Breast epithelium (tissue), 4 donors: Measurements from ENCODE around the gene BFSP2. TPM values are rescaled to one million over a fixed set of nuclear protein-coding genes. Genes with fewer than 3 reads are reported as not detected.

Experiments used
- DNase-seq, 2 donors: peaks; one replicate each; pipeline ENCODE4 v3.0.0-alpha.2; 2019; ENCODE audit warnings: low spot score in 2 of 2
- H3K27ac ChIP-seq, 2 donors: fragments of 200-600 bp; sonication (generic) in 1 of 2; one replicate each; pipeline ENCODE4 v1.5.1; 2016 to 2019; ENCODE audit warnings: mild to moderate bottlenecking in 1 of 2
- H3K27me3 ChIP-seq, 2 donors: fragments of 200-600 bp; sonication (generic) in 1 of 2; one replicate each; pipeline versions ENCODE4 v1.5.1 to v1.6.0; 2017 to 2019; ENCODE audit warnings: control low read depth in 1 of 2, mild to moderate bottlenecking in 1 of 2
- H3K36me3 ChIP-seq: fragments of 200-600 bp; one replicate; pipeline ENCODE4 v1.5.1; 2019
- H3K4me1 ChIP-seq, 2 donors: fragments of 200-600 bp; sonication (generic); one replicate each; pipeline ENCODE4 v1.5.1; 2016 to 2019; ENCODE audit warnings: control low read depth in 1 of 2
- H3K4me3 ChIP-seq, 3 donors: fragments of 200-600 bp; sonication (generic); 1 replicate in 2 of 3; 2 replicates in 1 of 3; pipeline ENCODE4 v1.5.1; 2016 to 2019; ENCODE audit warnings: mild to moderate bottlenecking in 3 of 3, moderate library complexity in 2 of 3
- H3K9me3 ChIP-seq, 2 donors: fragments of 200-600 bp; sonication (generic) in 1 of 2; one replicate each; pipeline ENCODE4 v1.5.1; 2016 to 2019; ENCODE audit warnings: control low read depth in 1 of 2
- CTCF ChIP-seq, 3 donors: fragments of 450-650 bp; IDR thresholded peaks; one replicate each; pipeline ENCODE4 v1.5.1; 2016 to 2017; ENCODE audit warnings: antibody characterized with exemption in 3 of 3, mild to moderate bottlenecking in 3 of 3, moderate library complexity in 3 of 3
- POLR2A ChIP-seq: fragments of 450-650 bp; IDR thresholded peaks from one replicate; pipeline ENCODE4 v1.6.1; 2016; ENCODE audit warnings: antibody characterized with exemption, mild to moderate bottlenecking, moderate library complexity
- POLR2AphosphoS5 ChIP-seq, 3 donors: sonication (generic); formaldehyde crosslinking; IDR thresholded peaks; one replicate each; pipeline ENCODE4 v1.6.1; 2017; ENCODE audit warnings: antibody characterized with exemption in 3 of 3
- intact Hi-C: fragments of 100-400 bp; cut with DNase I; formaldehyde crosslinking; loops from one replicate; pipeline ENCODE4 v1.15.1; 2023; ENCODE audit warnings: low total_unique reads
- total RNA-seq, 3 donors: library from RNA; depleted of rRNA; stranded (reverse); fragments of >200 nt; gene quantifications; one replicate each; pipeline ENCODE4 v1.1.0, GENCODE V29; 2016

Gene BFSP2
- total RNA-seq, 3 donors from 2014 or later = not detected

- Histone ChIP-seq H3K4me3 (no peak overlapping the region), H3K9me3 (no peaks in the 10 kb centered on the region)
- intact Hi-C loops = no loop called here
These were observed 24.5 kb upstream of the BFSP2 start for GRCh38 chr3:133375403-133375745.

GRCh38 chr3:133376810-133377209 lies 23.0 kb upstream of the BFSP2 start:
- H3K4me3 ChIP-seq = no peak overlapping the region
- intact Hi-C loops = no loop called here
- H3K27ac ChIP-seq = no peak overlapping the region
- H3K4me1 ChIP-seq = no peaks in the 10 kb centered on the region
- TF ChIP-seq CTCF (IDR thresholded peaks at IDR 0.05) (no peak), POLR2A (no peak), POLR2AphosphoS5 (IDR thresholded peaks at IDR 0.05) (no peak)
- H3K9me3 ChIP-seq = no peaks in the 10 kb centered on the region
- no peaks in the 10 kb centered on the region for H3K36me3 ChIP-seq
- H3K27me3 ChIP-seq = no peaks in the 10 kb centered on the region
- DNase-seq = no peak

More at GRCh38 chr3:133375403-133375745, 24.5 kb upstream of the BFSP2 start:
- H3K4me1 ChIP-seq = no peaks in the 10 kb centered on the region
- TF ChIP-seq CTCF (IDR thresholded peaks at IDR 0.05) = no peak
- TF ChIP-seq POLR2A = no peak
- no peak for TF ChIP-seq POLR2AphosphoS5 (IDR thresholded peaks at IDR 0.05)
- H3K27ac ChIP-seq = no peak overlapping the region
- no peak for DNase-seq
- H3K27me3 ChIP-seq = no peaks in the 10 kb centered on the region
- no peaks in the 10 kb centered on the region for H3K36me3 ChIP-seq

- H3K4me1 ChIP-seq = no peaks in the 10 kb centered on the region
- no peaks in the 10 kb centered on the region for H3K9me3 ChIP-seq
- H3K36me3 ChIP-seq = no peaks in the 10 kb centered on the region
- H3K27ac ChIP-seq = no peak overlapping the region
- intact Hi-C loops = no loop called here
- DNase-seq = no peak
- H3K4me3 ChIP-seq = no peak overlapping the region
- H3K27me3 ChIP-seq = no peaks in the 10 kb centered on the region
- TF ChIP-seq POLR2A (no peak), CTCF (IDR thresholded peaks at IDR 0.05) (peak in 1 of 3 donors; percentile 12), POLR2AphosphoS5 (IDR thresholded peaks at IDR 0.05) (no peak)
These were observed 22.5 kb upstream of the BFSP2 start for GRCh38 chr3:133377396-133377795.

GRCh38 chr3:133379926-133380325 lies 19.9 kb upstream of the BFSP2 start:
- H3K4me3 ChIP-seq = no peak overlapping the region
- no peak overlapping the region for H3K27ac ChIP-seq
- no peaks in the 10 kb centered on the region for H3K36me3 ChIP-seq
- no peaks in the 10 kb centered on the region for H3K4me1 ChIP-seq
- TF ChIP-seq CTCF (IDR thresholded peaks at IDR 0.05) = no peak
- no peak for TF ChIP-seq POLR2AphosphoS5 (IDR thresholded peaks at IDR 0.05)
- TF ChIP-seq POLR2A = no peak
- intact Hi-C loops = no loop called here
- no peak for DNase-seq
- no peaks in the 10 kb centered on the region for H3K9me3 ChIP-seq
- no peaks in the 10 kb centered on the region for H3K27me3 ChIP-seq

- Histone ChIP-seq H3K4me3 (no peak overlapping the region), H3K36me3 (no peaks in the 10 kb centered on the region), H3K27ac (no peak overlapping the region), H3K9me3 (no peaks in the 10 kb centered on the region), H3K4me1 (no peaks in the 10 kb centered on the region), H3K27me3 (no peaks in the 10 kb centered on the region)
- TF ChIP-seq CTCF (IDR thresholded peaks at IDR 0.05) = no peak
- TF ChIP-seq POLR2A = no peak
- no peak for TF ChIP-seq POLR2AphosphoS5 (IDR thresholded peaks at IDR 0.05)
- intact Hi-C loops = no loop called here
- no peak for DNase-seq
These were observed 19.2 kb upstream of the BFSP2 start for GRCh38 chr3:133380481-133381225.
